NCI-H82 treated with DMSO at 0.1 percent for 48 hours (cell line): Measurements from ENCODE around the gene KLHL29.
"Not testable (repeated sequence)": the region's sequence is repeated elsewhere in the genome, so short reads cannot be mapped to it uniquely, and the experiment has no call there.

Source experiments
- DNase-seq: peaks from one replicate; lab custom pipeline; 2025; ENCODE audit not compliant: unreplicated experiment; lab: John Stamatoyannopoulos, UW

KLHL29 gene

DNA sequence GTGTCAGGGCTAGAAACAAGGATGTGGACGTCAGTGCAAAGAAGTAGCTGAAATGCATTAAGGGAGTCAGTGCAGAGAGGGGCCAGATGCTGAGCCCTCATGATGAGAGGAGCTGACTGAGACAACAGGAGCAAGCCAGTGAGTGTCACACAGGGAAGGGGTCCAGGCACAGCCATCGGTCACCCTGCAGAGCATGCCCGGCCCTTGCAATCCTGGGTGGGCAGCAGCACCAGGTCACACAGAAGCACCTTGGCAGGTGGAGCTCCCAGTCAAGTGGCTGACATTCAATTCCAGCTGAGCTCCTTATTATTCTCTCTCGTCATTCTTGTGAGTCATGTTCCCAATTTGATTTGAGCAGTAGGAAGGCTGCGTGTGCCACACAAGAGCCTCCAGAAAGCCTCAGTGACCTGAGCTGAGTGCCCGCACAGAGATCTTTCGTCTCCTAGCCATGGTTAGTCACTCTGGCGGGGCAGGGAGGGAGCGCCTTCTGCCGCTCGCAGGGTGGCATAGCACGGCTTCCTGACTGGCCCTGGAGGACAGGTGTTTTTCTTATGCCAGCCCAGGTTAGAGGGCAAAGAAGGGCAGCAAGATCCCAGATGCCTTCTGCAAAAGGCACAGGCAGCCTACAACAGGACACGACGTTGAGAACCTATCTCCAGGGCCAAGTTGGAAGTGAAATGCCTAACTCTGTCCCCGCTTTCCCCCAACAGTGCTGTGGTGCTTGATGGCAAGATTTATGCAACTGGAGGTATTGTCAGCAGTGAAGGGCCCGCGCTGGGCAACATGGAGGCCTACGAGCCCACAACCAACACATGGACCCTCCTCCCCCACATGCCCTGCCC is 321.0 kb downstream of the KLHL29 start:
- no peak for DNase-seq

DNA sequence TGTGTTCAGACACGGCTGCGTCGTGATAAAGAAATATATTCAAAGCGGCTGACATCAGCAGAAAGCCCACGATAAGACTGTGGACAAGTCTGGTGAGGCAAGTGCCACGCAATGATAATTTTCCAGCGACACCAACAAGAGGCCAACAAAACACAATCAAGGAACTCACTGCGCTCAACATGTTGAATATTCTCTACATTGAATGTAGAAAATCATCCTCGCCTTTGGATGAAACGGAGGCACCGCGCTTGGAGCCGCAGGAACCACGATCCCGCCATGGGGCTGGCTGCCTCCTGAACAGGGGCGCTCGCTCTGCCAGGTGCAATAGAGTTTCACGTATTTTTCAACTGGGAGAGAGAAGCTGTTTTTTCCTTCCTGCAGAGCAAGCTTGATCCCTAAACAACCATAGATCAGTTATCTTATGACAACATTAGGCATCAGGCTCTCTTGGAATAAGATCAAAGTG is 321.7 kb downstream of the KLHL29 start:
- DNase-seq, result no peak

DNA sequence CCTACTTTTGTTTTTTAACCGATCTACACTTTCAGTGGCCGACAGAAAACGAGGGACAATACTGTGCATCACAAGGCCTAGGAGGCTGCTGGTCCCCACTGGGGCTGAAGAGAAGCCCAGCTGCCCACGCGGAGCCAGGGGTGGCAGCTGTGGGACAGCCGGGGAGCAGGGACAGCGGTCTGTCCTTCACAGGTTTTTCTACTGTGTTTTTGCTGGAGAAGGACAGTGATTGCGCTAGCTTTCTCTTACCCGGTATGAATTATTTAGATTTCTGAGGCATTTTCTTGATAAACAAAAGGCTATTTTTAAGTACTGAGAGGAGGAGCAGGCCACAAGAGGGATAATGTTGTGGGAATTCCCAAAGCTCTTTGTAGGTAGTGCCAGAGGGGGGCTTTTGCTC is 322.1 kb downstream of the KLHL29 start:
- DNase-seq, result no peak

DNA sequence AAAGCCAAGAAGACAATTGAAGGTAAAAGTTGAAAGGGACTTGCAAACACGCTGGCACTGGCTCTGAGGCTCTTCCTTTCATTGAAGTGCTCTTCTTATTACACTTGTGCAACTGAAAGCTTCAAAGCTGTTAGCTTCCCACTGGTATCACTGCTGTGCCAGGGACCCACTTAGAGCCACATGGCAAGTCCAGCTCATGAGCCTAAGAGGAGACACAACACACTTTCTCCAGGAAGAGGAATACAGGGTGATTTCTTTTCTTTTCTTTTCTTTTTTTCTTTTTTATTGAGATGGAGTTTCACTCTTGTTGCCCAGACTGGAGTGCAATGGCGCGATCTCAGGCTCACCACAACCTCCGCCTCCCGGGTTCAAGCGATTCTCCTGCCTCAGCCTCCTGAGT is 323.8 kb downstream of the KLHL29 start:
- DNase-seq, result no peak

DNA sequence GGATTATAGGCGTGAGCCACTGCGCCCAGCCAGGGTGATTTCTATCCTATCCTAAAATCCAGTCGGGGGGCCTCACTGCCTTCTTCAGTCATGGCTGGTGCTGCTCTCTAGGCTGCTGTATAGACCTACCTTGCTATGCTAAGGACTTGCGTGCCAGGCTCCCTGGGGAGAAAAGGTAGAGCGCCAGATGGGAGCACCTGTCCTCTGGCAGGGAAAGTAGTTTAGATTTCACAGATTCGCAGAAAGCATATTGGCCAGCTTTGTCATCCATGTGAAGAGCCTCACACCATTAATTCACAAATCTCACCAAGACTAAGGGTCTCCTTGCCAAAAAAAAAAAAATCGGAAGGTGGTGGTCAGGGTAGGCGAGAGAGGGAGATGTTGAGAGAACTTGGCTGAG is 324.3 kb downstream of the KLHL29 start:
- DNase-seq, result no peak

DNA sequence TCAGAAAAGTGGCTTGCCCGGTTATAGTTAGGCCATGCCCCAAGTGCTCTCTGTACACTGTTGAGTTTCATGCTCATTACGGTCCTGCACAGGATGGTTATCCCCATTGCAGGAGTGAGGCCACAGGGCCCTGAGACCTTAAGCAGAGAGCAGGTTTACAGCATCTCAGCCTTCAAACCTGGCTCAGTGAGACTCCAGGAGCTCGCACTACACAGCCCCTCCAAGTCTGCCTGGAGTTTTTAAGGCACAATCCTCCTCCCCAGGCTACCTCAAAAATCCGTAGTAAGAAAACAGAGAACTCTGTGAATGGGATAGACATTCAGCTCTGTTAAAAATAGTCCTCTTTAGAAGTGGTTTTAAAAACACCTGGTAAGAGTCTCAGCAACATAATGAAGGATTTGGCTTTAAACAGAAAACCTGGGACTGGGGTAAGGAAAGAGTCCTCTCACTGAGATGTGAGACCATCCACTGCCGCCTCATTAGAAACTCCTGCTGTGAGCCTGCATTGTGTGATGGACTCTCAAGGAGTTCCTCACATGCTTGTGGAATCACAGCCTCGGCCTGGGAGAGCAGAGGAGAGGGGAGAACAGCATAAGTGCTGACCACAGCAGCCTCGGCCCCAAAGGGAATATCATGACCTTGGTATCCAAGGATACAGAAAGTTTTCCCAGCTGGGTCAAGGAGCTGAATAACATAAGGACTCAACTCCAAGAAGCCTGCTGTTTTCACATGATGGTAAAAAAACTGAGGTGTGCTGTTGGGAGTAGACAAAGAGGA is 327.2 kb downstream of the KLHL29 start:
- no peak for DNase-seq

DNA sequence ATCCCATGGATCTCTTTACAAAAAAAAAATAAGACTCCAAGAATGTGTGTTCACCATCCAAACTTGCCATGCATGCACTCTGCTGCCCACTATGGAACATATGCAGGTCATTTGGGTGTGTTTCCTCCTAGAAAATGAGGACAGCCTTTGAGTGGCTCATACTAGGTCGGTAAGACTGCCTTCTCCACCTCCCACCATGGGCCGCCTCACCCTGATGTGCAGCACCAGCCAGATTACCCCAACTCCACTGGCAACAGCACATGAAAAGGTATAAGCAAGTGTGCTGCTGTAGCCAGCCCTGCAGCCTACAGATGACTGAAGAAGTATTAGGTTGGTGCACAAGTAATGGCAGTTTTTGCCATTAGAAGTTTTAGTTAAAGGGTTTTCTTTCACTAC is 327.8 kb downstream of the KLHL29 start:
- no peak for DNase-seq

DNA sequence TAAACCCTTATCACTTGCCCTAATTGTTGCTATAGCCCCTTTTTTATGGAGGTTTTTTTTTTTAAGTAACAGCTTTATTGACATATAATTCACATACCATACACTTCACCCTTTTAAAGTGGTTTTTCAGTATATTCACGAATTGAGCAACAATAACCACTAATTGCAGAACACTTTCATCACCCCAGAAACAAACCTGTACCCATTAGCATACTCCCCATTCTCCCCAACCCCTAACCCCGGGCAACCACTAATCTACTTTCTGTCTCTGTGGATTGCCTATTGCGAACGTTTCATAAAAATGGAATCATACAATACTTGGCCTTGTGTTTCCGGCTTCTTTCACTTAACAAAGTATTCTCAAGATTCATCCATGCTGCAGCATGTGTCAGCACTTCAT is 328.4 kb downstream of the KLHL29 start:
- DNase-seq, result no peak

DNA sequence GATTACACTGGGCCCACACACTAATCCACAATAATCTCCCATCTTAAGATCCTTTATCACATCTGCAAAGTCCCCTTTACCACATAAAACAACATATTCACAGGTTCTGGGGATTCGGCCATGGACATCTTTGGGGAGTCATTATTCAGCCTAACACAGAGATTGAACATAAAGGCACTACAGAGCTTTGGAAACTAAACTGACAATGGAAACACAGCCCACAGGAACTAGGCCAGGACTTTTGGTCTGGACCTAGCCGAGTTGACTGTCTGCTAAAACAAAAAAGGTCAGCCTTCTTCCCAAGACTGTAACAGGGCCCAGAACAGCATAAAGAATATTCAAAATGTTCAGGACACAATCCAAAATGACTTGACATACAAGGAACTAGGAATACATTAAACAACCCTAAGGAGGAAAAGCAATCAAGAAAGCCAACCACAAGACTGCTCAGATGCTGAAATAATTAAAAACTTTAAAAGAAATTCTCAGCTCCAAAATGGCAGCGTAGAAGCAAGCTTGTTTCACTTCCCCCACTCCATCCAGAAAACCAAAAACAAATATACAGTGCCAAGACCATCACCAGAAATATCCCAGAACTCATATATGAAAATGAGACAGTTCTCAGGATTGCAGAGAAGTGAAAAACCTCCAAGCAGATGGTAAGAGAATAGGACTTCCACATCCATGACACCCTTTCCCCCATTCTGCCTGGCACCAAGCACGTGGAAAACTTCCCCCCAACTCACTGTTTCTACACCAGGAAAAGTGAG is 334.1 kb downstream of the KLHL29 start:
- no peak for DNase-seq

DNA sequence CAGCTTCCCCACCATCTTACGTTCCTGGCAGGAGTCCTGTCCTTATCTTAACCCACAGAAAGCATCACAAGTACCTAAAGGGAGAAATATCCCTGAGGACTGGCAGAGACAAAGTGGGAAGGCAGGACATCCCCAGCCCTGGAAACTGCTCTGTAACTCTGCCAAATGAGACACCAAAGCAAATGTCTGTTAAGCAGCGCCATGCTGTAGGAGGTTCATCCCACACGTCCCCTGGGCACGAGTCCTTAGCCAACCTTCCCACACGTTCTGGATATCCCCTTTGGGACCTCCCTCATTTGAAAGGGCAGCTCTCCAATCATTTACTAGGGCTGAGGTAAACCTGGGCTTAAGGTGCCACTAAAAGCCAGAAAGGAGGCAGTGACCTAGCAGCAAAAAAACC is 334.7 kb downstream of the KLHL29 start:
- DNase-seq, result no peak

DNA sequence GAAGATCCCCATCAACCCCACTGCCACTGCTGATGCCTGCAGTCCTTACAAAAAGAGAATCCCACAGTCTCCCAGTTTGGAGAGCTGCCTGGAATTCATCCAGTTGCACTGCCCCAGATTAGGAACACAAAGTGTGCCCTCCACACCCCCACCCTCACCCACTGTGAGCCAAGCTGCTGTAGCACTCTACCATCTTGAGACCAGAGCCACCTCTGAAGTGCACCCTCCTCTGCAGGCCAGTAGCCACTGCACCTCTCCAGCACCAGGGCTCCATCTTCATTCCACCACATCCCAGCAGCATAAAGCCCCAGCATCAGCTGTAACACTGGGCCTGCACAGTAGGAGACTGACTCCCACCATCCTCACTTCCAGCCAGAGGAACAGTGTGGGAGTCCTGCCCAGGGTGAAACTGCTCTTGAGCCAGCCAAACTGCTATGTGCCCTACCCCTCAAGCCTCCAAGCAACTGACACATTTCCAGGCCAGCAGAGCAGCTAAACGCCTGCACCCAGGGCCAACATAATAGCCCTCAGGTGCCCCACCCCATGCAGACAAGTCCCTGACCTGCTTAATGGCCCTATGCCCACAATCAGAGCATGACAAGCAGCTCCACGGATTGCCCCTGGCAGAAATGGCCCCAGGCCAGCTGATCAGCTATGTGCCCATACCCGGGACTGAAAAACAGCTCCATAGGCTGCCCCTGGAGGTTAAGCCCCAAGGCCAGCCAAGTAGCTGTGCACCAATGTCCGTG is 335.9 kb downstream of the KLHL29 start:
- no peak for DNase-seq

DNA sequence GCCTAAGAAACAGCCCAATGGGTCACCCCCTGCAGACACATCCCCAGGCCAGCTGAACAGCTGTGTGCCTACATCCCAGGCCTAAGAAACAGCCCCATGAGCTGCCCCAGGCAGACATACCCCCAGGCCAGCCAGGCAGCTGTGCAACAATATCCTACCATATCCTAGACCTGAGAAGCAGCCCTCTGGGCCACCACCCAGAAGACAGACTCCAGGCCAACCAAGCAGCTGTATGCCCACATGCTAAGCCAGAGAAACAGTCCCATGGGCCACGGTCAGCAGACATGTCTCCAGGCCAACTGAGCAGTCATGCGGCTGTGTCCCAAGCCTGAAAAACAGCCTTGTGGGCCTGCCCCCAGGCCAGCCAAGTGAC is 336.5 kb downstream of the KLHL29 start:
- no peak for DNase-seq

DNA sequence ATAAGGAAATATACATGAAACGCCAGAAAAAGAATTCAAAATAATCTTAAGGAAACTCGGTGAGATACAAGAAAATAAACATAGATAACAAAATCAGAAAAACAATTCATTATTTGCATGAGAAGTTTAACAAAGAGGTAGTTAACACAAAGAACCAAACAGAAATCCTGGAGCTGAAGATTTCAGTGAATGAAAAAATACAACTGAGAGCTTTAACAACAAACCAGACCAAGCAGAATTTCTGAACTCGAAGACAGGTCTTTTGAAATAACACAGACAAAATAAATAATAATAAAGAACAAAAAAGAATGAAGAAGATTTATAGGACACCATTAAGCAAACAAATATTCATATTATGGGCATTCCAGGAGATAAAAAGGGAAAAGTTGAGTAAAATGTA is 337.3 kb downstream of the KLHL29 start:
- DNase-seq, result no peak

DNA sequence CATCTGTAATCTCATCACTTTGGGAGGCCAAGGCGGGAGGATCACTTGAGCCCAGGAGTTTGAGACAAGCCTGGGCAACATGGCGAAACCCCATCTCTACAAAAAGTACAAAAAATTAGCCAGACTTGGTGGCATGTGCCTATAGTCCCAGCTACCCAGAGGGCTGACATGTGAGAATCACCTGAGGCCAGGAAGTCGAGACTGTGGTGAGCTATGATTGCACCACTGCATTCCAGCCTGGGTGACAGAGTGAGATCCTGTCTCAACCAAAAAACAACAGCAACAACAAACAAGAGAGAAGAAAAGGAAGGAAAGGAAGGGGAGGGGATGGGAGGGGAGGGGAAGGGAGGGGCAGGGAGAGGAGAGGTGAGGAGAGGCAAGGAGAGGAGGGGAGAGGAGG is 338.1 kb downstream of the KLHL29 start:
- DNase-seq, result not testable (repeated sequence)

DNA sequence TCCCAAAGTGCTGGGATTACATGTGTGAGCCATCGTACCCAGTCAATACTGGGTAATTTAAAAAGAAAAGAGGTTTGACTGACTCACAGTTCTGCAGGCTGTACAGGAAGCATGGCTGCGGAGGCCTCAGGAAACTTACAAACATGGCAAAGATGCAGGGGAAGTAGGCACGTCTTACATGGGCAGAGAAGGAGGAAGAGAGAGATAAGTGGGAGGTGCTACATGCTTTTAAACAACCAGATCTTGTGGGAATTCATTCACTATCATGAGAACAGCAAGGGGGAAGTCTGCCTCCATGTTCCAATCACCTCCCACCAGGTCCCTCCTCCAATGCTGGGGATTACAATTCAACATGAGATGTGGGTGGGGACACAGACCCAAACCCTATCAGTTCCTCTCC is 349.4 kb downstream of the KLHL29 start:
- DNase-seq, result no peak

DNA sequence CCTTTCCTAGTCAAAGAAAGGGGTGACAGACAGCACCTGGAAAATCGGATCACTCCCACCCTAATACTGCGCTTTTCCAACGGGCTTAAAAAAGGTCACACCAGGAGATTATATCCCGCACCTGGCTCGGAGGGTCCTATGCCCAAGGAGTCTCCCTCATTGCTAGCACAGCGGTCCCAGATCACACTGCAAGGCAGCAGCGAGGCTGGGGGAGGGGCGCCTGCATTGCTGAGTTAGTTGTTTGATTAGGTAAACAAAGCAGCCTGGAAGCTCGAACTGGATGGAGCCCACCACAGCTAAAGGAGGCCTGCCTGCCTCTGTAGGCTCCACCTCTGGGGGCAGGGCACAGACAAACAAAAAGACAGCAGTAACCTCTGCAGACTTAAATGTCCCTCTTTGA is 351.8 kb downstream of the KLHL29 start:
- not testable (repeated sequence) for DNase-seq

DNA sequence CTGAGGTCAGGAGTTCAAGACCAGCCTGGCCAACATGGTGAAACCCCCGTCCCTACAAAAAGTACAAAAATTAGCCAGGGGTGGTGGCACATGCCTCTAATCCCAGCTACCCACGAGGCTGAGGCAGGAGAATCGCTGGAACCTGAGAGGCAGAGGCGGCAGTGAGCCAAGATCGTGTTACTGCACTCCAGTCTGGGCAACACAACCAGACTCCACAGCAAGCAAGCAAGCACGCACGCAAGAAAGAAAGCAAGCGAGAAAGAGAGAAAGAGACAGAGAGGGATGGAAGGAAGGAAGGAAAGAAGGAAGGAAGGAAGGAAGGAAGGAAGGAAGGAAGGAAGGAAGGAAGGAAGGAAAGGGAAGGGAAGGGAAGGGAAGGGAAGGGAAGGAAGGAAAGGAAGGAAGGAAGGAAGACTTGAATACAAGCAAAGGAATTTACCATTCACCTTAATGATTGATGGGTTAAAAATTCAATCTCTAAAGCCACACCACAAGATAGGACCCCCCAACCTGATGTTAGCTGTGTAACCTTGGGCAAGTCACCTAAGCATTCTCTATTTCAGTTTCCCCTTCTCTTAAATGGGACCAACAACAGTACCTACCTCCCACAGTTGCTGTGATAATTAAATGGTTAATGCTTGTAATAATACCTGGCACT is 360.2 kb downstream of the KLHL29 start:
- DNase-seq, result no peak

DNA sequence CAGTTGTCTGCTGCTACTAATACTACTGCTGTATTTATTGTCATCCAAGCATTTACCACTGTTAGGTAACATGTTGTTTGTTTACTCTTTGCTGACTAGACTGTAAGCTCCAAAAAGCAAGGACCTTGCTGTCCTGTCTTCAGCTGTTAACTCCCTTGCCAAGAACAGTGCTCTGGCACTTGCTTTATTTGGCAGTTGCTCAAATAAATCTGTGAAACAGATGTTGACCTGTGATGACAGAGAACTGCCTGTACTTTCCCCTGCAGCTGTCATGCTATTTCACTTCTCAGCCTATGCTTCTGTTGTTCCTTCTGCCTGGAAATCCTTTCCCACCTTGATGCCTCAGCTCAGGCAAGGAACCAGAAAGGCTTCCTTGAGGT is 360.7 kb downstream of the KLHL29 start:
- peak; percentile 22 for DNase-seq

DNA sequence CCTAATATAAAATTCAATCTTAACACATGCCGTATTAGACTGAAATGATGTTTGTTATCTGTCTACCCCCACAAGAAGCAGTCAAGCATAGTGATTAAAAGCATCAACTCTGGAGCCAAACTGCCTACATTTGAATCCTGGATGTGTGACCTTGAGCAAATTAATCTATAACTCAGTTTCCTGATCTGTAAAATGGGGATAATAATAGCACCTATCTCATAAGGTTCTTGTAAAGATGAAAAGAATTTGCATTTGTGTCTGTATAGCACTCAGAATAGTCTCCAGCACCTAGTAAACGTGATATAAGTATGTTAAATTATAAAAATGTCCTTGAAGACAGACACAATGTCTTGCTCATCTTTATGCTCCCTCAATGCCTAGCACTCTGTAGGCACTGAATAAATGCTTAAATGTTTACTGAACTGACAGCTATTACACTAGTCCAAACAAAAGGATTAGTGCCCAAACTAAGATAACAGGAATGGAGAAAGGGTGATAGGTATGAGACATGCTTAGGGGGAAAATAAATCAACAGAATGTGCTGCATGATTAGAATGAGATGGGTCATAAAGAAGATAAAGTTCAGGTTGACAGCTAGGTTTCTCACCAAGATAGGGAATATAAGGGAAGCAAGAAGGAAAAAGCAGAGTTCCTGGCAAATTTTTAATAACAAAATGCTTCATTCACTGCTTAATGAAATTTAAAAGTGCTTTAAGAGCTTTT is 361.3 kb downstream of the KLHL29 start:
- no peak for DNase-seq

DNA sequence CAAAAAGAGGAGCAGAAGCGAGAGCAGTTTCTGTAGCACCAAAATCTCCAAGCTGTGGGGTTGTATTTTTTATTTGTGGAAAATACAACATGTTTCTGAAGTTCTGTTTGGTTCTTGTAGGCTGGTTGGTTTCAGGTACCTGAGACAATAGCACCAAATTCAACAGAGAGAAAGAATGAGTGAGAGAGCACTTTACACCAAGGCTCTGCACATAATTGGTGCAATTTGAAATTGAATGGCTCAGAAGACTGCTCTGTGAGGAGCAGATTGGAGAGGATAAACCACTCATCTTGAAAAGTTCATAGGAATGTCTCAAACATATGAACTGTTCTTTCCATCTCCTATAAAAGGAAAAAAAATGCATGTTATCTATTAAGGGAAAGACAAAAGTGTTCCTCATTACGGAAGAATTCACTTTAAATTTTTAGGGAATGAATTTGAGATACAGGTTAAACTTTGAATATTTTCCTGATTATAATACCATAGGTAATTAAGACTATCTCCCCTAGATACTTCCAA is 366.8 kb downstream of the KLHL29 start:
- DNase-seq, result no peak
